Spinal cord (tissue), 10 donors: Measurements from ENCODE around the gene STK40. TPM values are rescaled to one million over a fixed set of nuclear protein-coding genes. Genes with fewer than 3 reads are reported as not detected.

ENCODE experiments used
- DNase-seq, 6 donors: peaks; one replicate each; pipeline versions ENCODE4 v3.0.0 to v3.0.0-alpha.2; 2013 to 2015; ENCODE audit warnings: low spot score in 6 of 6, low read depth in 4 of 6
- H3K27ac ChIP-seq: one replicate; pipeline ENCODE4 v1.5.1; 2013; ENCODE audit warnings: low read depth, low read length, control low read depth
- H3K27me3 ChIP-seq: one replicate; pipeline ENCODE4 v1.6.1; 2013; ENCODE audit warnings: low read length; ENCODE audit not compliant: control insufficient read depth, insufficient read depth
- H3K36me3 ChIP-seq: one replicate; pipeline ENCODE4 v1.6.1; 2013; ENCODE audit warnings: low read length; ENCODE audit not compliant: control insufficient read depth, insufficient read depth
- H3K4me1 ChIP-seq: one replicate; pipeline ENCODE4 v1.6.1; 2013; ENCODE audit warnings: low read length; ENCODE audit not compliant: control insufficient read depth, insufficient read depth
- H3K4me3 ChIP-seq: one replicate; pipeline ENCODE4 v1.5.1; 2013; ENCODE audit warnings: low read depth, low read length, control low read depth
- H3K9me3 ChIP-seq: one replicate; pipeline ENCODE4 v1.6.1; 2013; ENCODE audit warnings: low read length; ENCODE audit not compliant: control insufficient read depth, insufficient read depth
- WGBS: methylation state at CpG from one replicate; pipeline ENCODE4 v1.1.5; 2013; ENCODE audit warnings: missing lambda C conversion rate; ENCODE audit not compliant: insufficient coverage; 5-methylcytosine and 5-hydroxymethylcytosine counted together
- polyA plus RNA-seq, 2 donors: library from polyadenylated mRNA; unstranded; fragments of 120-200 nt; gene quantifications; one replicate each; pipeline ENCODE4 v1.2.1, GENCODE V29; 2013; ENCODE audit not compliant: insufficient read length in 2 of 2
- total RNA-seq, 2 donors: library from RNA; depleted of rRNA in 1 of 2; stranded (reverse); fragments of 120-200 nt in 1 of 2; fragments of >200 nt in 1 of 2; gene quantifications; one replicate each; pipeline versions ENCODE4 v1.2.3 to v1.2.4, GENCODE V29; 2013 to 2014
- donor health status: healthy.

The STK40 gene
- total and polyA plus RNA-seq, 4 donors: 11.2 to 37.5 (median 28.3) TPM

DNA sequence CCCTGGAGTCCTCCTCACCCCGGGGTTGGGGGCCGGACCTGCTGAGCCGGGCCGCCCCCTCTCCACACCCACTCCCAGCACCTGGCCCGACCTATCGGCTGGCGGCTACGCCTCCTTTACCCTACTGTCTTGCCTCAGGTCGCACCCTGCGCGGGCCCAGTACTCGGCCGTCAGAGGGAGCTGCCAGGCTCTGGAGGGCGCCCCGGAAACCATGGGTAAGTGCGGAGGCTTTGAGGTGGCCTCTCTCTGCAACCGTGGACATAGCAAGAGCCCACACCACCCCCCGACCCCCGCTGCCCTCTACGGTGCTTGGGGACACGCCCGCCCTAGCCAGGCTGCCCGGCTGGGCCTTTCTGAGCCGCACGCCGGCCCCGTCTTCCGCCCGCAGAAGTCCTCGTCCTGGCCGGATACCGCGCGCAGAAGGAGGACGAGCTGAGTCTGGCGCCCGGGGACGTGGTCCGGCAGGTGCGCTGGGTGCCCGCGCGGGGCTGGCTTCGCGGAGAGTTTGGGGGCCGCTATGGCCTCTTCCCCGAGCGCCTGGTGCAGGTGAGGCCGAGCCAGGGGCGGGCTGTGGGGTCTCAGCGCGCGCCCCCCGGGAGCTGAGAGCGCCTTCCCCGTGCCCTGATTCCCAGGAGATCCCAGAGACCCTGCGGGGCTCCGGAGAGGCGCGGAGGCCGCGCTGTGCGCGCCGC is 79.4 kb downstream of the STK40 start, which contains the start of gene SH3D21:
Gene SH3D21 (plus strand): TSS at position 159 of the 692 bp plus-strand sequence. CDS start 53 bp downstream, at position 212.
- Histone ChIP-seq H3K4me1 (peaks cover 21% of the 10 kb centered on the region), H3K27me3 (no peaks in the 10 kb centered on the region), H3K27ac (peak within 1 kb of the TSS; percentile 7), H3K36me3 (peaks cover 34% of the 10 kb centered on the region), H3K4me3 (peak within 1 kb of the TSS; percentile 51), H3K9me3 (no peaks in the 10 kb centered on the region)
- 2% methylated on average over 65 of the region's 65 CpGs for WGBS
- DNase-seq: peak in 2 of 6 donors; percentile 45 to 50

DNA sequence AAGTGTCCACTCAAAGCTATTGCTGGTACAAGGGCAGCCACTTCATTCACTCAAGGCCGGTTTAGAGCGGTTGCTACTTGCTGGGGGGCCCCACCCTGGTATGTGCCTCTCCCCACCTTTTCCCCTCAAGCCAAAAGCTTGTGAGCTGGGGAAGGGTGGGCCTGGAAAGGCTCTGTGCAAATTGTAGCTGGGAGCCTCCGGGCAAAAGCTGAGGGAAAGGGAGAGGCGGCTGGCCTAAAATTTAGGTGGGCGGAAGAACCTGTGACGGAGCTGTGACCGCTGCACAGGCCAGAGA is 79.9 kb downstream of the STK40 start:
- Histone ChIP-seq H3K4me3 (no peak overlapping the region), H3K27ac (peak overlapping the region; percentile 7), H3K4me1 (peaks cover 21% of the 10 kb centered on the region), H3K9me3 (no peaks in the 10 kb centered on the region), H3K27me3 (no peaks in the 10 kb centered on the region), H3K36me3 (peaks cover 38% of the 10 kb centered on the region)
- DNase-seq: no peak
- 61% methylated on average over 6 of the region's 7 CpGs for WGBS

DNA sequence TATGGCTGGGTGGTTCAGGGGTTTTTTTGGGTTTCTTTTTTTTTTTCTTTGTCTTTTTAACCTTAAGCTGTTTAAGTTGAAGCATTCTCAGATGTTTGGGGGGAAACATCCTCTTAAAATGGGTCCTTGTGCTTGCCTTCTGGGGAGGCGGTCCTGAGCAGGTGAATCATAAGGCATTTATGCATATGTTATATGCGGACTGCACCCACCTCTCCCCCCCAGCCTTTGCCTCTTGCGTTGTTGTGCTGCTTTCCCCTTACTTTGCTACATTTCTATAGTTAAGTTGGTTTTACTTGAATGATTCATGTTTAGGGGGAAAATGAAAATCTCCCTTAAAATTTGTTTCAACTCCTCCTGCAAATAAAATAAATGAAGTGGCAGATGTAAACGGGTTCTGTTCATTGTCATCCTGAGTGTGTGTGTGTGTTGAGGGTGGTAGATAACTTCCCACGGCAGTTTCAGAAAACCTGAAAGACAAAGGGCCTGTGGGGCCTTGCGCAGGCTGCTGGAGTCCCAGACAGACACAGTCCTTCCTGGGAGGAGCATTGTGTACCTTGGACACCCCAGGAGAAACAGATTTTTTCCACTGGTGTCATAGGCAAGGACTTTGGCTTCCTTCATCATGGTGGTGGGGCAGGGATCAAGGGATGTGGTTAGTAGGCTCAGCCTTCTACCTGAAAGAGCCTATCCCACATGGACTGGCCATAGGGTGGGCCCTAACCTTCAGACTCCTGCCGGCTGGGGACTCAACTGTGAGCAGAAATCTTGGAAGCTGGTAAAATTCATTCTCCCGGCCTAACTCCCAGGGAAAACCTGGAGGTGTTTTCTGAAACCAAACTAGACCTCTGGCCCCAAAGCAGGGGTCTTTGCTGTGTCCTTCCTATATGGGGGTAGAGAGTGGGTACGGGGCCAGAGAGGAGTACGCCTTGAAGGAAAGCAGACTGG is 80.5 kb downstream of the STK40 start:
- Histone ChIP-seq H3K9me3 (no peaks in the 10 kb centered on the region), H3K27me3 (no peaks in the 10 kb centered on the region), H3K36me3 (peaks cover 44% of the 10 kb centered on the region), H3K4me3 (no peak overlapping the region), H3K4me1 (peaks cover 21% of the 10 kb centered on the region), H3K27ac (peak overlapping the region; percentile 7)
- WGBS: 87% methylated on average over 5 of the region's 10 CpGs
- no peak for DNase-seq

DNA sequence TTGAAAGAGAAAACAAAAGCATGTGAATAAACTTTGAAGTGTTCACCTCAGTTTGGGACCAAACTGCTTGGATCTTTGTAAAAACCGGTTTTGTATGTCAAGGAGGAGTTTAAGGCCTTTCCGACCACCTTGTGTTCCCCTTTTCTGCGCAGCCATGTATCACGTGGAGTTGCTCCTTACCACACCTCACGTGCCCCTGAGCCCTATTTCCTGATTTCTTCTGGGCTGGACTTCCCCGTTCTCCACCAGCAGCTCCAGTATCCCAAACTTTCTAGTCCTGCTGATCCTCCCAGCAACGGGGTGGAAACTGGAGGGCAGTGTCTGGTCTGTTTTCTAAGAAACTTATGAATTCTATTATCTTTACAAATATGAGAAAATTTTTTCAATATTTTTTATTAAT is 81.2 kb downstream of the STK40 start:
- Histone ChIP-seq H3K27ac (no peak overlapping the region), H3K9me3 (no peaks in the 10 kb centered on the region), H3K36me3 (peaks cover 48% of the 10 kb centered on the region), H3K4me3 (no peak overlapping the region), H3K27me3 (no peaks in the 10 kb centered on the region), H3K4me1 (peaks cover 21% of the 10 kb centered on the region)
- DNase-seq: no peak
- WGBS: no CpG with 5 or more reads among the region's 7 CpGs

DNA sequence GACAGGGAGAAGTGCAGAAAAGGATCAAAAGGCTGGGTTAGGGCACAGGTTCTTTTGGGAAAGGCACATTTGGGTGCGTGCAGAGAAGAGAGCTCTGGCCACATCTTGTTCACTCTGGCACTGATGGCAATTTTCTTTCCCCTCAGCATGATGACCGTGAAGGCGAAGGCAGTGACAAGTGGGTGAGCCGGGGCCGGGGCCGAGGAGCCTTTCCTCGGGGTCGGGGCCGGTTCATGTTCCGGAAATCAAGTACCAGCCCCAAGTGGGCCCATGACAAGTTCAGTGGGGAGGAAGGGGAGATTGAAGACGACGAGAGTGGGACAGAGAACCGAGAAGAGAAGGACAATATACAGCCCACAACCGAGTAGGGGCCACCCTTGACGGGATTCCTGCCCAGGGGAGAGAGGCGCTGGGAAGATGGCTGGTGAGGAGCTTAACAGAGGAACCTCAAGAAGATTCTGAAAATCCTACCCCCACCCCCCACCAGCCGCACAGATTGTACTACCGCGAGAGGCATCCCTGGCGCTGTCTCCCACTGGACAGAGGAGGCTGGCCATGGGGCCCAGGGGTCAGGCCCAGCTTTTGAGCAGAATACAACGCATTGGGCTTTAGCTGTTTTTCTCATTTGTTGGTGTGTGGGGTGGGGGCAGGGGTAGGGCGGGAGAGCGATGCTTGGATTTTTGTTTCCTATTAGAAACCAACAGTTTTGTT is 81.9 kb downstream of the STK40 start:
- H3K4me3 ChIP-seq: no peak overlapping the region
- H3K4me1 ChIP-seq: peaks cover 21% of the 10 kb centered on the region
- DNase-seq: no peak
- 94% methylated on average over 13 of the region's 23 CpGs for WGBS
- no peaks in the 10 kb centered on the region for H3K9me3 ChIP-seq
- H3K27me3 ChIP-seq: no peaks in the 10 kb centered on the region
- no peak overlapping the region for H3K27ac ChIP-seq
- H3K36me3 ChIP-seq: peaks cover 52% of the 10 kb centered on the region

DNA sequence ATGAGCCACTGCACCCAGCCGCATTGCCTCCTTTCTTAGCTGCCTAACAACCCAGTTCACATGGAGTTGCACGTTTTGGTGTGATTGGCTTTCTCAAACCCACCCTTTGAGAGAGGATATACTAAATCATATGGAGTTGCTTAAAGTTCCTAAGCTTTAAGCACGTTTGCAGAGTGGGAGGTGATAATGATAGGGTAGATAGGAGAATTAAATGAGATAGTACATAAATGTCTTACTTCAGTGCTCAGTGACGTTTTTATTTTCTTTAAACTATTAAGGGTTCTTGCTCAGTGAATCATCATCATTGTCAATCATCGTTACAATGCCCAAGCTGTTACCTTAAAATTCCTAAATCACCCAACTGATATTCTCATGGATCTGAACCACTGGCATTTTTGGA is 82.5 kb downstream of the STK40 start:
- H3K9me3 ChIP-seq: no peaks in the 10 kb centered on the region
- no peaks in the 10 kb centered on the region for H3K27me3 ChIP-seq
- DNase-seq: no peak
- whole genome bisulfite sequencing: no CpG with 5 or more reads among the region's 5 CpGs
- peaks cover 21% of the 10 kb centered on the region for H3K4me1 ChIP-seq
- no peak overlapping the region for H3K27ac ChIP-seq
- no peak overlapping the region for H3K4me3 ChIP-seq
- peaks cover 57% of the 10 kb centered on the region for H3K36me3 ChIP-seq

DNA sequence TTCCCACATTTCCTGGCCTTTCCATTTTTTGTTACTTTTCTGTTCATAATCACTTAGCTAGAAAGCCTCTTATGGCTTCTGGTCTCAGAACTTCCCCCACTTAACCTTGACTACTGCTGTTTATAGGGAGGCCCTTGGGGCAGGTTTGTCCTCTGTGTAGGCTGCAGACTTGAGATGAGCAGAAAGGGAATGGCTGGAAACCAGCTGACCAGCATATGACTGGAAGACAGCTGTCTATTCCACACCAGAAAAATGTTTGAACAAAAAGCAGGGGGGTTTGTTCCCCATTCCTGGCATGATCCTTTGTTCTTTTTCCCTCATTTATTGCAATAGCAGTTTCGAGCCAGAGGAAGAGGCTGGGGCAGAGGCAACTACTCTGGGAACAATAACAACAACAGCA is 84.5 kb downstream of the STK40 start:
- H3K4me3 ChIP-seq: no peak overlapping the region
- peaks cover 66% of the 10 kb centered on the region for H3K36me3 ChIP-seq
- no peak for DNase-seq
- WGBS: no CpG with 5 or more reads among the region's 1 CpG
- H3K9me3 ChIP-seq: no peaks in the 10 kb centered on the region
- no peak overlapping the region for H3K27ac ChIP-seq
- H3K4me1 ChIP-seq: peaks cover 6% of the 10 kb centered on the region
- H3K27me3 ChIP-seq: no peaks in the 10 kb centered on the region

DNA sequence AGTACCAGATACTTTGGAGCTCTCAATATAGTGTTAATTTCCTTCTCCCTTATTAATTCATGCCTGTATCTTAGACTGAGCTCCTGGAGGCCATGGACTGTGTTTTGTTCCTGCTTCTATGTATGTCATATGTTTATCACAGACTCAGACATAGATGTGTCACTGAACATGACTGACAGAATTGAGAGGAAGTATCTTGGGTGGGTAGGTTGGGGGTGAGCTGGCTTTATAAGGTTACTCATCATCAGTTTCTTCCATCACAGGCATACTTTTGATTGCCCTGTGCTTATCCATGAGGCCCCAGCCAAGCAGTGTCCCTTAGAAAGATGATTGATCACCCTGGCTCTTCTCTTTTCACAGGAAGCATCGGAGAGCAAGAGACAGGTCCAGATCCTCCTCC is 85.2 kb downstream of the STK40 start:
- H3K4me1 ChIP-seq: no peaks in the 10 kb centered on the region

DNA sequence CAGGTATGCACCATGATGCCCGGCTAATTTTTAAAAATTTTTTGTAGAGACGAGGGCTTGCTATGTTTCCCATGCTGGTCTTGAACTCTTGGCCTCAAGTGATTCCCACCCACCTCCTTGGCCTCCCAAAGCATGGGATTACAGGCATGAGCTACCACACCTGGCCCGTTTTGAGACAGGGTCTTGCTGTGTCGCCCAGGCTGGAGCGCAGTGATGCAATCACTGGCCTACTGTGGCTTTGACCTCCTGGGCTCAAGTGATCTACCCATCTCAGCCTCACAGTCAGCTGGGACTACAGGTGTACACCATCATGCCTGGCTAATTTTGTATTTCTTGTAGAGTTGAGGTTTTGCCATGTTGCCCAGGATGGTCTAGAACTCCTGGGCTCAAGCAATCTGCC is 87.1 kb downstream of the STK40 start:
- Histone ChIP-seq H3K4me1 (no peaks in the 10 kb centered on the region), H3K4me3 (no peak overlapping the region), H3K36me3 (peaks cover 59% of the 10 kb centered on the region), H3K27me3 (no peaks in the 10 kb centered on the region), H3K9me3 (no peaks in the 10 kb centered on the region), H3K27ac (no peak overlapping the region)
- WGBS: 92% methylated on average over 4 of the region's 5 CpGs
- DNase-seq: no peak

More for the DNA sequence above, 85.2 kb downstream of the STK40 start:
- no peaks in the 10 kb centered on the region for H3K9me3 ChIP-seq
- H3K27me3 ChIP-seq: no peaks in the 10 kb centered on the region
- H3K4me3 ChIP-seq: no peak overlapping the region
- DNase-seq: no peak
- peaks cover 59% of the 10 kb centered on the region for H3K36me3 ChIP-seq
- no peak overlapping the region for H3K27ac ChIP-seq
- no CpG with 5 or more reads among the region's 1 CpG for WGBS
